ENCODE measurements around the gene DDRGK1. TPM values are rescaled to one million over a fixed set of nuclear protein-coding genes. Genes with fewer than 3 reads are reported as not detected.

DDRGK1 gene
- total RNA-seq, 1 experiment from 2014 or later: 72.0 TPM

- Histone ChIP-seq H3K27ac (ENCODE audit: low read depth, low read length, poor library complexity, severe bottlenecking) (no peak overlapping the region), H3K4me3 (ENCODE audit: low read depth, low read length, poor library complexity, severe bottlenecking) (no peak overlapping the region), H3K36me3 (ENCODE audit: insufficient read depth, low read length, poor library complexity, severe bottlenecking) (no peaks in the 10 kb centered on the region), H3K9me3 (ENCODE audit: low read depth, low read length, poor library complexity, severe bottlenecking) (no peaks in the 10 kb centered on the region), H3K27me3 (replicated peaks; ENCODE audit: insufficient read depth, low read depth, low read length, poor library complexity) (no peaks in the 10 kb centered on the region), H3K4me1 (ENCODE audit: insufficient read depth, low read length, poor library complexity, severe bottlenecking) (no peaks in the 10 kb centered on the region)
- intact Hi-C loops (cut with micrococcal nuclease; ENCODE audit: unreplicated experiment): no loop called here
- CTCF ChIA-PET: no interaction called here
- TF ChIP-seq CTCF (conservative IDR thresholded peaks at IDR 0.05; ENCODE audit: low read depth, low read length): no peak
- no peak for TF ChIP-seq EZH2 (IDR thresholded peaks at IDR 0.05; ENCODE audit: borderline replicate concordance, low read depth, low read length, poor library complexity, severe bottlenecking)
- no TSS peak for BruUV-seq (replicated peaks)
- no peak for DNase-seq (ENCODE audit: low spot score)
- POLR2A ChIA-PET (ENCODE audit: low non-redundant PET): no interaction called here
Observed at GRCh38 chr20:3229158-3229557, 24.7 kb upstream of the DDRGK1 start.

- H3K9me3 ChIP-seq (ENCODE audit: low read depth, low read length, poor library complexity, severe bottlenecking): no peaks in the 10 kb centered on the region
- intact Hi-C loops (cut with micrococcal nuclease; ENCODE audit: unreplicated experiment): no loop called here
- POLR2A ChIA-PET (ENCODE audit: low non-redundant PET): no interaction called here
- no peaks in the 10 kb centered on the region for H3K36me3 ChIP-seq (ENCODE audit: insufficient read depth, low read length, poor library complexity, severe bottlenecking)
- TF ChIP-seq EZH2 (IDR thresholded peaks at IDR 0.05; ENCODE audit: borderline replicate concordance, low read depth, low read length, poor library complexity, severe bottlenecking): no peak
- no peak for TF ChIP-seq CTCF (conservative IDR thresholded peaks at IDR 0.05; ENCODE audit: low read depth, low read length)
- H3K4me1 ChIP-seq (ENCODE audit: insufficient read depth, low read length, poor library complexity, severe bottlenecking): no peaks in the 10 kb centered on the region
- CTCF ChIA-PET: no interaction called here
- no peak for DNase-seq (ENCODE audit: low spot score)
- no TSS peak for BruUV-seq (replicated peaks)
- H3K4me3 ChIP-seq (ENCODE audit: low read depth, low read length, poor library complexity, severe bottlenecking): no peak overlapping the region
- no peak overlapping the region for H3K27ac ChIP-seq (ENCODE audit: low read depth, low read length, poor library complexity, severe bottlenecking)
- H3K27me3 ChIP-seq (replicated peaks; ENCODE audit: insufficient read depth, low read depth, low read length, poor library complexity): no peaks in the 10 kb centered on the region
Observed at GRCh38 chr20:3228750-3229032, 24.2 kb upstream of the DDRGK1 start.

- Histone ChIP-seq H3K9me3 (ENCODE audit: low read depth, low read length, poor library complexity, severe bottlenecking) (no peaks in the 10 kb centered on the region), H3K4me3 (ENCODE audit: low read depth, low read length, poor library complexity, severe bottlenecking) (no peak overlapping the region), H3K4me1 (ENCODE audit: insufficient read depth, low read length, poor library complexity, severe bottlenecking) (no peaks in the 10 kb centered on the region), H3K27me3 (replicated peaks; ENCODE audit: insufficient read depth, low read depth, low read length, poor library complexity) (no peaks in the 10 kb centered on the region), H3K27ac (ENCODE audit: low read depth, low read length, poor library complexity, severe bottlenecking) (no peak overlapping the region), H3K36me3 (ENCODE audit: insufficient read depth, low read length, poor library complexity, severe bottlenecking) (no peaks in the 10 kb centered on the region)
- POLR2A ChIA-PET (ENCODE audit: low non-redundant PET): no interaction called here
- CTCF ChIA-PET: no interaction called here
- BruUV-seq (replicated peaks): no TSS peak
- no peak for DNase-seq (ENCODE audit: low spot score)
- TF ChIP-seq CTCF (conservative IDR thresholded peaks at IDR 0.05; ENCODE audit: low read depth, low read length) (no peak), EZH2 (IDR thresholded peaks at IDR 0.05; ENCODE audit: borderline replicate concordance, low read depth, low read length, poor library complexity, severe bottlenecking) (no peak)
- intact Hi-C loops (cut with micrococcal nuclease; ENCODE audit: unreplicated experiment): no loop called here
Observed at GRCh38 chr20:3227936-3228749, 23.7 kb upstream of the DDRGK1 start.
